ENCODE measurements around the gene MYLIP. TPM values are rescaled to one million over a fixed set of nuclear protein-coding genes. Genes with fewer than 3 reads are reported as not detected.
A peak's percentile ranks its signal among the peaks of the same experiment; 100 is the strongest.
"Not testable (repeated sequence)": the region's sequence is repeated elsewhere in the genome, so short reads cannot be mapped to it uniquely, and the experiment has no call there.

Gene MYLIP
- total RNA-seq, 2 experiments from 2014 or later: 16.2 to 18.6 TPM

- Mint-ChIP-seq H3K27me3 (peaks cover 34% of the 10 kb centered on the region), H3K4me3 (no peak overlapping the region), H3K27ac (no peak overlapping the region), H3K4me1 (peaks cover 16% of the 10 kb centered on the region), H3K9me3 (no peaks in the 10 kb centered on the region), H3K36me3 (ENCODE audit: low read depth) (no peaks in the 10 kb centered on the region)
- POLR2A ChIA-PET: interaction anchor here (1.3 kb wide), 1 partner anchor 11 kb away, joined by 6 read pairs; no protein-coding TSS in a partner anchor
- DNase-seq: no peak
- CTCF ChIA-PET: interaction anchor here (0.6 to 2.7 kb wide), 5 partner anchors 11 to 477 kb away, joined by 3 to 9 read pairs (median 3); no protein-coding TSS in a partner anchor
Observed at GRCh38 chr6:16168858-16169257, 40.0 kb downstream of the MYLIP start.

GRCh38 chr6:16171400-16171799 is 42.5 kb downstream of the MYLIP start:
- Mint-ChIP-seq H3K27me3 (peaks cover 27% of the 10 kb centered on the region), H3K36me3 (ENCODE audit: low read depth) (no peaks in the 10 kb centered on the region), H3K9me3 (peaks cover 3% of the 10 kb centered on the region), H3K27ac (no peak overlapping the region), H3K4me1 (peaks cover 16% of the 10 kb centered on the region), H3K4me3 (no peak overlapping the region)
- ChIA-PET POLR2A (interaction anchor here (1.8 kb wide), 1 partner anchor 43 kb away, joined by 5 read pairs; the partner anchor contains the start of gene MYLIP), CTCF (no interaction called here)
- no peak for DNase-seq

- no peak for DNase-seq
- Mint-ChIP-seq H3K4me3 (no peak overlapping the region), H3K4me1 (peaks cover 10% of the 10 kb centered on the region), H3K36me3 (ENCODE audit: low read depth) (peaks cover 1% of the 10 kb centered on the region), H3K27me3 (peaks cover 15% of the 10 kb centered on the region), H3K9me3 (peaks cover 9% of the 10 kb centered on the region), H3K27ac (no peak overlapping the region)
- CTCF ChIA-PET: interaction anchor here (0.6 to 1.6 kb wide), 2 partner anchors 10 to 11 kb away, joined by 3 to 5 read pairs; no protein-coding TSS in a partner anchor
- POLR2A ChIA-PET: interaction anchor here (1.8 kb wide), 1 partner anchor 44 kb away, joined by 5 read pairs; the partner anchor contains the start of gene MYLIP
Observed at GRCh38 chr6:16173167-16173940, 44.5 kb downstream of the MYLIP start.

- Mint-ChIP-seq H3K27ac (no peak overlapping the region), H3K4me1 (peaks cover 10% of the 10 kb centered on the region), H3K36me3 (ENCODE audit: low read depth) (peaks cover 8% of the 10 kb centered on the region), H3K27me3 (peaks cover 8% of the 10 kb centered on the region), H3K4me3 (no peak overlapping the region), H3K9me3 (peaks cover 13% of the 10 kb centered on the region)
- CTCF ChIA-PET: interaction anchor here (1.1 kb wide), 1 partner anchor 483 kb away, joined by 3 read pairs; no protein-coding TSS in a partner anchor
- DNase-seq: no peak
- POLR2A ChIA-PET: interaction anchor here (0.5 kb wide), 1 partner anchor 158 kb away, joined by 3 read pairs; no protein-coding TSS in a partner anchor
Observed at GRCh38 chr6:16174416-16175078, 45.7 kb downstream of the MYLIP start.

GRCh38 chr6:16176600-16176999 is 47.7 kb downstream of the MYLIP start:
- CTCF ChIA-PET, H3K4me3 Mint-ChIP-seq, POLR2A ChIA-PET, H3K27me3 Mint-ChIP-seq, H3K27ac Mint-ChIP-seq, DNase-seq: not testable (repeated sequence)
- peaks cover 24% of the 10 kb centered on the region for H3K36me3 Mint-ChIP-seq (ENCODE audit: low read depth)
- peaks cover 25% of the 10 kb centered on the region for H3K4me1 Mint-ChIP-seq
- peaks cover 26% of the 10 kb centered on the region for H3K9me3 Mint-ChIP-seq

- Mint-ChIP-seq H3K27me3 (peaks cover 3% of the 10 kb centered on the region), H3K36me3 (ENCODE audit: low read depth) (peaks cover 29% of the 10 kb centered on the region), H3K9me3 (peaks cover 28% of the 10 kb centered on the region), H3K4me3 (no peak overlapping the region), H3K27ac (no peak overlapping the region), H3K4me1 (peaks cover 29% of the 10 kb centered on the region)
- no peak for DNase-seq
- ChIA-PET POLR2A (no interaction called here), CTCF (interaction anchor here (1.3 kb wide), 1 partner anchor 28 kb away, joined by 4 read pairs; no protein-coding TSS in a partner anchor)
Observed at GRCh38 chr6:16177881-16178280, 49.0 kb downstream of the MYLIP start.

GRCh38 chr6:16178351-16178750 is 49.5 kb downstream of the MYLIP start:
- Mint-ChIP-seq H3K4me3 (no peak overlapping the region), H3K36me3 (ENCODE audit: low read depth) (peaks cover 29% of the 10 kb centered on the region), H3K27ac (peak overlapping the region; percentile 41), H3K4me1 (peaks cover 34% of the 10 kb centered on the region), H3K9me3 (peaks cover 28% of the 10 kb centered on the region), H3K27me3 (peaks cover 3% of the 10 kb centered on the region)
- DNase-seq: no peak
- POLR2A ChIA-PET: no interaction called here
- CTCF ChIA-PET: interaction anchor here (1.3 kb wide), 1 partner anchor 28 kb away, joined by 4 read pairs; no protein-coding TSS in a partner anchor

- ChIA-PET CTCF (interaction anchor here (1.6 to 2.0 kb wide), 4 partner anchors 43 to 277 kb away, joined by 4 to 18 read pairs (median 8); partner anchors contain the start of gene MYLIP), POLR2A (interaction anchor here (1.3 to 3.1 kb wide), 5 partner anchors 10 to 49 kb away, joined by 5 to 78 read pairs (median 15); partner anchors contain the start of gene MYLIP)
- peaks cover 29% of the 10 kb centered on the region for H3K36me3 Mint-ChIP-seq (ENCODE audit: low read depth)
- H3K4me1 Mint-ChIP-seq: peaks cover 41% of the 10 kb centered on the region
- H3K27me3 Mint-ChIP-seq: peaks cover 3% of the 10 kb centered on the region
- no peak overlapping the region for H3K4me3 Mint-ChIP-seq
- no peak overlapping the region for H3K27ac Mint-ChIP-seq
- DNase-seq: no peak
- peaks cover 28% of the 10 kb centered on the region for H3K9me3 Mint-ChIP-seq
Observed at GRCh38 chr6:16179063-16179462, 50.2 kb downstream of the MYLIP start.

- Mint-ChIP-seq H3K27me3 (peaks cover 3% of the 10 kb centered on the region), H3K27ac (peak overlapping the region; percentile 95), H3K4me3 (peak overlapping the region; percentile 60), H3K9me3 (peaks cover 28% of the 10 kb centered on the region), H3K36me3 (ENCODE audit: low read depth) (peaks cover 29% of the 10 kb centered on the region), H3K4me1 (peaks cover 43% of the 10 kb centered on the region)
- peak; percentile 74 for DNase-seq
- ChIA-PET POLR2A (interaction anchor here (1.0 to 3.1 kb wide), 8 partner anchors 11 to 518 kb away, joined by 3 to 78 read pairs (median 6); partner anchors contain the start of gene MYLIP), CTCF (interaction anchor here (0.7 to 2.1 kb wide), 12 partner anchors 10 to 488 kb away, joined by 3 to 18 read pairs (median 5); partner anchors contain the start of gene MYLIP)
Observed at GRCh38 chr6:16179970-16180431, 51.1 kb downstream of the MYLIP start.

- no peak for DNase-seq
- Mint-ChIP-seq H3K4me3 (no peak overlapping the region), H3K4me1 (peaks cover 43% of the 10 kb centered on the region), H3K27ac (peak overlapping the region; percentile 95), H3K9me3 (peaks cover 28% of the 10 kb centered on the region), H3K36me3 (ENCODE audit: low read depth) (peaks cover 29% of the 10 kb centered on the region), H3K27me3 (peaks cover 3% of the 10 kb centered on the region)
- ChIA-PET POLR2A (interaction anchor here (1.1 to 3.1 kb wide), 8 partner anchors 12 to 489 kb away, joined by 3 to 78 read pairs (median 6); partner anchors contain the start of gene MYLIP), CTCF (interaction anchor here (1.0 to 4.0 kb wide), 11 partner anchors 9 to 489 kb away, joined by 3 to 69 read pairs (median 8); partner anchors contain the start of gene MYLIP)
Observed at GRCh38 chr6:16180696-16181438, 52.0 kb downstream of the MYLIP start.

- Mint-ChIP-seq H3K27ac (peak overlapping the region; percentile 68), H3K27me3 (peaks cover 1% of the 10 kb centered on the region), H3K36me3 (ENCODE audit: low read depth) (peaks cover 29% of the 10 kb centered on the region), H3K4me3 (no peak overlapping the region), H3K4me1 (peaks cover 43% of the 10 kb centered on the region), H3K9me3 (peaks cover 23% of the 10 kb centered on the region)
- POLR2A ChIA-PET: interaction anchor here (1.1 to 3.1 kb wide), 5 partner anchors 45 to 490 kb away, joined by 5 to 78 read pairs (median 15); partner anchors contain the start of gene MYLIP
- CTCF ChIA-PET: interaction anchor here (0.7 to 4.0 kb wide), 18 partner anchors 9 to 570 kb away, joined by 3 to 69 read pairs (median 8); partner anchors contain the start of gene MYLIP
- DNase-seq: no peak
Observed at GRCh38 chr6:16181439-16182297, 52.8 kb downstream of the MYLIP start.

All from activated CD4-positive, alpha-beta memory T cell treated with anti-CD3 and anti-CD28 coated beads, Interleukin-2, amount 10 ng/mL, durations not matched to agents 7 days and 5 days (primary cell).